HG02885 (cell line): ENCODE data around the gene SGCA.

ENCODE experiments used
- ATAC-seq: cut with Tn5 transposase; IDR thresholded peaks from one replicate; pipeline ENCODE4 v1.9.1; 2021; ENCODE audit warnings: mild to moderate bottlenecking; ENCODE audit not compliant: unreplicated experiment, poor library complexity

SGCA gene

GRCh38 chr17:50164697-50164988 is 1.2 kb upstream of the SGCA start:
- no peak for ATAC-seq

- no peak for ATAC-seq
Measured at GRCh38 chr17:50165066-50165465, 739 bp upstream of the SGCA start.

DNA sequence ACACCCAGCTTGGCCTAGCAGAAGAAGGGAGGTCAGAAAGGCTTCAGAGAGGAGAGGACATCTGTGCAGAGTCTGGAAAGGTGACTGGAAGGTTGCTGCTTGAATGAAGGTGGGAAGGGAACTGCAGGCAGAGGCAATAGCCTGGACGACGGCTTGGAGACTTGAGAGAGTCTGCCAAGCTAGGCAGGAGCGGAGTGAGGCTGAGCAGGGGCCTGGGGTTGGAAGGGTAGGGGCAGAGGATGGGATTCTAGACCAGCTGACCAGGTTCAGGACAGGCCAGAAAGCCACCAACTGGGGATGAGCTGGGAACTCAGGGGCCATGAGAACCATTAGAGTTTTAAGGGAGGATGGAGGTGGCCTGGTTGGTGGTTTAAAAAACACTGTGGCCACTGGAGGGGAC is 339 bp upstream of the SGCA start:
- no peak for ATAC-seq

- ATAC-seq = no peak
Measured at GRCh38 chr17:50166518-50167181, 845 bp downstream of the SGCA start.

DNA sequence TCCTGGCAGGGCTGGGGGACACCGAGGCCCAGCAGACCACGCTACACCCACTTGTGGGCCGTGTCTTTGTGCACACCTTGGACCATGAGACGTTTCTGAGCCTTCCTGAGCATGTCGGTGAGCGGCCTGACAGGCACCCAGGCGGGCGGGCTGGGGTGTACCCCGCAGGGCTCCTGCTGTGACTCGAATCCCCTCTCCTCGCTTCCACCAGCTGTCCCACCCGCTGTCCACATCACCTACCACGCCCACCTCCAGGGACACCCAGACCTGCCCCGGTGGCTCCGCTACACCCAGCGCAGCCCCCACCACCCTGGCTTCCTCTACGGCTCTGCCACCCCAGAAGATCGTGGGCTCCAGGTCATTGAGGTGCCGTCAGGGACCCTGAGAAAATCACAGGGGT is 1.6 kb downstream of the SGCA start:
- no peak for ATAC-seq

GRCh38 chr17:50168319-50168718 is 2.5 kb downstream of the SGCA start:
- no peak for ATAC-seq

DNA sequence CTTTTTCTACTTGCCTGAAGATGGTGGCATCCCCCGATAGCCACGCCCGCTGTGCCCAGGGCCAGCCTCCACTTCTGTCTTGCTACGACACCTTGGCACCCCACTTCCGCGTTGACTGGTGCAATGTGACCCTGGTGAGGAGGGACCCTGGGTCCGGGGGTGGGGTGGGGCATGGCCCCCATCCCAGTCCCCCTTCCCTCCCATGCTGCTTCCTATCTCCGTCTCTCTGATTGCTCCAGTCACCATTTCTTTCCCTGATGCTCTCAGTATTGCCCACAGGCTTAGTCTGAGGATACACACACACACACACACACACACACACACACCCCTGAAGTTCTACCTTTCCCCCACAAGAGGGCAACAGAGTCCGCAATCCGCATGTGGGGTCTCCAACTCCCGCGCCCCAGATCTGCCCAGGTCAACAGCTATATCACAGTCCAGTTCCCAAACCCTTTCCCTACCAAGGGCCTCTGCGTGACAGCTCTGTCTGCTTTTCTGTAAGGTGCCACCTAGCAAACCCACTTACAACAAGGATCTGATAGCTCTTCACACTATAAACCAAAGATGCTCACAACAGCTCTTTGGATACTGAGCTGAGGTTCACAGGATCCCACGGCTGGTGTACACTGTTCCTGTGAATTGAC is 3.4 kb downstream of the SGCA start:
- ATAC-seq = no peak

DNA sequence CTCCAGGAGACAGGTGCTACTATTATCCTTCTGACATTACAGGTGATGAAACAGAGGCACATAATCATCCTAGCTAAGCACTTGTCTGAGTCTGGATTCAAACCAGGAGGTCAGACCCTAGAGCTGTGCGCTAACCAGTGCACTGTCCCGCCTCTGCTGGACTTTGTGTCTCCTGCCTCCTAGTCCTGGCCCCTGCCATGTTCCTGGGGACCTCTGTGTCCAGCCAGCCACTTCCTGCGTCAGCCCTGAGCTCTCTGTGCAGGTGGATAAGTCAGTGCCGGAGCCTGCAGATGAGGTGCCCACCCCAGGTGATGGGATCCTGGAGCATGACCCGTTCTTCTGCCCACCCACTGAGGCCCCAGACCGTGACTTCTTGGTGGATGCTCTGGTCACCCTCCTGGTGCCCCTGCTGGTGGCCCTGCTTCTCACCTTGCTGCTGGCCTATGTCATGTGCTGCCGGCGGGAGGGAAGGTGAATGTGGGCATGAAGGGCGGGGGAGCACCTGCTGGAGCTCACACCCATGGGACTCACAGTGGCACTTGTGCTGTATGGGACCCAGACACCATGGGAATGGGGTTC is 4.2 kb downstream of the SGCA start:
- no peak for ATAC-seq

DNA sequence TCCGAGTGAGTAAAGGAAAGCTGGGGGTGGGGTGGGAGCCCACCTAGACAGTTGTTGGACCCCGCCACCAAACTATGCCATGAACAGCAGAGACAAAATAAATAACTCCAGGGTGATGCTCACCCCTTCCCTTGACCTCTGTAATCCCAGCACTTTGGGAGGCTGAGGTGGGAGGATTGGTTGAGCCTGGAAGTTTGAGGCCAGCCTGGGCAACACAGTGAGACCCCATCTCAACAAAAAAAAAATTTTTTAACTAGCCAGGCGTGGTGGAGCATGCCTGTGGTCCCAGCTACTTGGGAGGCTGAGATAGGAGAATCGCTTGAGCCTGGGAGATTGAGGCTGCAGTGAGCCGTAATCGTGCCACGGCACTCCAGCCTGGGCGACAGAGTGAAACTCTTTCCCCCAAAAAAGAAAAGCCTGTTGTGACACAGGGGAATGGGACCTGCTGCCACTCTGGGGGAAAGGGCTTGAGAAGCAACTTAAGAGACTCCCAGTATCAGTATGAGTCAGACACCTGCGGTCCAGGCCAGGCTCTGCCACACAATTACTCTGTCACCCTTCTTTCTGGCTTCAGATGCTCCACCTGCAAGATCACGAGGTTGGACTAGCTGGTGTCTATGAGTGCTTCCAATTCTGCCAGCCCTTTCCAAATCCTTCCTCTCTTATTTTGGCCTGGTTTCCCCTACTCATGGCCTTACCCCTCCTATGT is 5.0 kb downstream of the SGCA start:
- ATAC-seq = peak; percentile 48

DNA sequence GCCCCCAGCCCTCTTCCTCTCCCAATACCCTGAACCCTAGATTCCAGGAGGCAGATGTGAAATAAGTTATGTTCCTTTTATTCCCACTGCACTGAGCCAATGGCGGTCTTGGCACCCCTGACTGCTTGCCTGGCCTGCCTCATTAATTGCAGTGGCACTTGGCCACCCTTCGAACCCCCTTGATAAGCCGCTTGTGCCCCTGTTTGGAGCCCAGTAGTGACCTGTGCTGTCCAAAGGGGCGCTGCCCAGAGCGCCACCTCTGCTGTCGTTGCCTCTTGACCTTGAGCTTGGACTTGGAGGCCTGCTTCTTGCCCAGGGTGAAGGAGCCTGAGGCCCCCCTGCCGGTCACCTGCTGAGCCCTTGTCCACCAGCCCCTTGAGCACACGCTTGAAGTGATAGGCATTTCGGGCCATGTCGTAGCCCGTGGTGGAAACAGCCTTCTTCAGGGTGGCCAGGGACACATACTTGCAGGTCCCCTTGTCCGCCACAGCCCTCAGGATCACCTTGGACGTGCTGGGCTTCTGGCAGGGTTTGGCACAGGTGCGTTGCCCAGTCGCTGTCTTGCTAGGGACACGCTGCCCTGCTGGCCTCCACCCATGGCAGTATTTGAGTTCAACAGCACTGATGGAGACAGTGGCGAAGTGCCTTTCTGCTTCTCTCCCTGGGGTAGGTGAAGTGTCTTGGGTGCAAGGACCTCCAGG is 5.7 kb downstream of the SGCA start:
- ATAC-seq = no peak

DNA sequence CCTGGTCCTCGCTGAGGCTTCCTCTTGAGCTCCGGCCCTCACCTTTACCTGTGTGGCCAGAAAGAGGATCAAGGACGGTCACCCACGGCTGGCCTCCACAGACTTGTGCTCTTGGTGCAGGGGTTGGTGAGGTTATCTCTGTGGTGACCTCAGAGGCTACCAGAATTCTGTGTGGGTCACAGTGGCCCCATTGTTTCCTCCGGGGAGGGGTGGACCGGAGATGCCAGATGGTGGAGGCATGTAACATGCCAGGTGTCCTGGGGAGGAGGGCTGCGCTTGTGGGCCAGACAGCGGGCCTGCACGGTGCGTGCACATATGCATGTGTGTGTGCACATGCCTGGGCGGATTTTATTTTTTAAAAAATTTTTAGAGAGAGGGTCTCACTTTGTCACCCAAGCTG is 6.3 kb downstream of the SGCA start:
- ATAC-seq = no peak

GRCh38 chr17:50172936-50173334 is 7.1 kb downstream of the SGCA start:
- no peak for ATAC-seq

GRCh38 chr17:50173335-50173941 is 7.6 kb downstream of the SGCA start:
- no peak for ATAC-seq

DNA sequence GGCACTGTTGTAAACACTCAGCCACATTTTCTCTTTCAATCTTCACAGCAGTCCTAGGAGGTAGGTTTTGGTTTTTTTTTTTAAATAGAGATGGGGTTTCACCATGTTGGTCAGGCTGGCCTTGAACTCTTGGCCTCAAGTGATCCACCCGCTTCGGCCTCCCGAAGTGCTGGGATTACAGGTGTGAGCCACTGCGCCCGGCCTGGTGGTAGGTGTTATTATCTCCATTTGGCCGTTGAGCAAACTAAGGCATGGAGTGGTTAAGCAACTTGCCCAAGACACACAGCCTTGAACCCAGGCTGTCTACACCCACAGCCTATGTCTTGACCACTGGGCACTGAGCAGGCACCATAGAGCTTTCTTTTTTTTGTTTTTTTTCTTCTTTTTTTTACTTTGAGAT is 8.6 kb downstream of the SGCA start:
- no peak for ATAC-seq

GRCh38 chr17:50175035-50175807 is 9.4 kb downstream of the SGCA start:
- ATAC-seq = no peak

GRCh38 chr17:50176559-50177357 is 11.0 kb downstream of the SGCA start:
- ATAC-seq = no peak

- no peak for ATAC-seq
Measured at GRCh38 chr17:50177476-50177875, 11.7 kb downstream of the SGCA start.

- ATAC-seq = no peak
Measured at GRCh38 chr17:50177983-50178834, 12.4 kb downstream of the SGCA start.
